ENCODE measurements around the gene CASP7.

DNA sequence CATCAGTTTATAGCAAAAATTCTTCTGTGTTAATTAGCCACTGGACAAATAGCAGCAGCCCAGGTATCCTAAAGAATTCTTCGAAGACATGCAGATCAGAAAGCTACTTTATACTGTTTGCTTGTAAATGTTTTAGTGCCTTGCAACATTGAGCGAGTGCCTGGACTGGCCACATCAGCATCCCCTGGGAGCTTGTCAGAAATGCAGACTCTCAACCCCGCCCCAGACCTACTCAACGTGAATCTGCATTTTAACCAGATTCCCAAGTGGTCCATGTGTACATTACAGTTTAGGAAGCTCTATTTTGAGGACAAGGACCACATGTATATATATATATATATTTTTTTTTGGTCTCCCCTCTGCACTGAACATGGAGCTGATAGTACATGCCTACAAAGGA is 53.3 kb downstream of the CASP7 start:
- TF ChIP-seq, protein P1, sequence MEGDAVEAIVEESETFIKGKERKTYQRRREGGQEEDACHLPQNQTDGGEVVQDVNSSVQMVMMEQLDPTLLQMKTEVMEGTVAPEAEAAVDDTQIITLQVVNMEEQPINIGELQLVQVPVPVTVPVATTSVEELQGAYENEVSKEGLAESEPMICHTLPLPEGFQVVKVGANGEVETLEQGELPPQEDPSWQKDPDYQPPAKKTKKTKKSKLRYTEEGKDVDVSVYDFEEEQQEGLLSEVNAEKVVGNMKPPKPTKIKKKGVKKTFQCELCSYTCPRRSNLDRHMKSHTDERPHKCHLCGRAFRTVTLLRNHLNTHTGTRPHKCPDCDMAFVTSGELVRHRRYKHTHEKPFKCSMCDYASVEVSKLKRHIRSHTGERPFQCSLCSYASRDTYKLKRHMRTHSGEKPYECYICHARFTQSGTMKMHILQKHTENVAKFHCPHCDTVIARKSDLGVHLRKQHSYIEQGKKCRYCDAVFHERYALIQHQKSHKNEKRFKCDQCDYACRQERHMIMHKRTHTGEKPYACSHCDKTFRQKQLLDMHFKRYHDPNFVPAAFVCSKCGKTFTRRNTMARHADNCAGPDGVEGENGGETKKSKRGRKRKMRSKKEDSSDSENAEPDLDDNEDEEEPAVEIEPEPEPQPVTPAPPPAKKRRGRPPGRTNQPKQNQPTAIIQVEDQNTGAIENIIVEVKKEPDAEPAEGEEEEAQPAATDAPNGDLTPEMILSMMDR (IDR thresholded peaks at IDR 0.05): no peak
- TF ChIP-seq POLR2A (IDR thresholded peaks at IDR 0.05; ENCODE audit: low read depth): no peak
- no peak for TF ChIP-seq EP300 (IDR thresholded peaks at IDR 0.05)
- no peak for TF ChIP-seq POLR2AphosphoS5 (IDR thresholded peaks at IDR 0.05)
